Psoas muscle (tissue), 8 donors: ENCODE results near the gene AVL9. TPM values are rescaled to one million over a fixed set of nuclear protein-coding genes. Genes with fewer than 3 reads are reported as not detected.
A peak's percentile ranks its signal among the peaks of the same experiment; 100 is the strongest.

Source experiments
- ATAC-seq, 4 donors: fragments of 200-7000 bp; cut with Tn5 transposase; one replicate each; pipeline ENCODE4 v1.9.1; 2020; ENCODE audit warnings: moderate library complexity in 3 of 4, mild to moderate bottlenecking in 2 of 4
- DNase-seq, 2 donors: peaks; one replicate each; pipeline ENCODE4 v3.0.0-alpha.2; 2020
- H3K27ac ChIP-seq: fragments of 200-600 bp; one replicate; pipeline ENCODE4 v1.8.0; 2022
- H3K27me3 ChIP-seq, 3 donors: fragments of 200-600 bp in 1 of 3; one replicate each; pipeline versions ENCODE4 v1.6.1 to v1.8.0; 2013 to 2022; ENCODE audit warnings: low read length in 2 of 3, mild to moderate bottlenecking in 2 of 3, moderate library complexity in 1 of 3; ENCODE audit not compliant: insufficient read depth in 3 of 3
- H3K36me3 ChIP-seq, 2 donors: fragments of 200-600 bp in 1 of 2; one replicate each; pipeline versions ENCODE4 v1.6.1 to v1.8.0; 2013 to 2022; ENCODE audit warnings: low read depth in 1 of 2, mild to moderate bottlenecking in 1 of 2, moderate library complexity in 1 of 2; ENCODE audit not compliant: insufficient read depth in 1 of 2
- H3K4me1 ChIP-seq: fragments of 200-600 bp; one replicate; pipeline ENCODE4 v1.8.0; 2022
- H3K4me3 ChIP-seq: fragments of 200-600 bp; one replicate; pipeline ENCODE4 v1.8.0; 2022; ENCODE audit warnings: mild to moderate bottlenecking
- H3K9me3 ChIP-seq: fragments of 200-600 bp; one replicate; pipeline ENCODE4 v1.8.0; 2022
- WGBS, 3 donors: extraction: QIAGEN DNeasy Blood & Tissue Kit; methylation state at CpG; one replicate each; pipeline versions ENCODE4 v1.1.6 to v1.1.7; 2013; 5-methylcytosine and 5-hydroxymethylcytosine counted together
- intact Hi-C, 2 donors: fragments of 100-400 bp; cut with DNase I; formaldehyde crosslinking; loops; one replicate each; pipeline versions ENCODE4 v1.11.0 to v1.14.2; 2022
- polyA plus RNA-seq, 3 donors: library from polyadenylated mRNA; stranded (reverse); fragments of 200-250 nt; gene quantifications; one replicate each; pipeline ENCODE4 v1.2.3, GENCODE V29; 2013
- total RNA-seq, 4 donors: library from RNA; stranded (reverse); fragmentation: NEBNext Ultra II Directional in 2 of 4; extraction: Animal tissue kit (Norgen Biotek cat#: 25700) in 2 of 4; gene quantifications; one replicate each; pipeline versions ENCODE4 v1.2.1 to v1.2.4, GENCODE V29; 2021 to 2023
- TF ChIP-seq, protein P1 (sequence below): fragments of 200-600 bp; IDR thresholded peaks from one replicate; pipeline ENCODE4 v1.8.0; 2022; ENCODE audit warnings: antibody characterized with exemption
- donor health status: healthy with polysubstance abuse.
- donor health status: DM: no; HTN: no; CAD: no; lungs with moderate emphysema.
- donor health status: Bipolar disorder and iron deficiency.
- donor health status: healthy.
- donor health status: DM: yes; HTN: yes; CAD: no.
- donor health status: DM: no; HTN: no; CAD: no.
- donor health status: DM: no; HTN: no; CAD: no.
- donor health status: DM: yes; HTN: yes; CAD: no.

Gene AVL9
- total and polyA plus RNA-seq, 7 donors: 8.1 to 25.2 (median 18.9) TPM

- DNase-seq (no peak), ATAC-seq (no peak)
- no peak overlapping the region for H3K4me3 ChIP-seq
- intact Hi-C loops: no loop called here
- H3K9me3 ChIP-seq: no peaks in the 10 kb centered on the region
- no peaks in the 10 kb centered on the region for H3K27me3 ChIP-seq
- no peak overlapping the region for H3K27ac ChIP-seq
- no peaks in the 10 kb centered on the region for H3K36me3 ChIP-seq
- TF ChIP-seq, protein P1, sequence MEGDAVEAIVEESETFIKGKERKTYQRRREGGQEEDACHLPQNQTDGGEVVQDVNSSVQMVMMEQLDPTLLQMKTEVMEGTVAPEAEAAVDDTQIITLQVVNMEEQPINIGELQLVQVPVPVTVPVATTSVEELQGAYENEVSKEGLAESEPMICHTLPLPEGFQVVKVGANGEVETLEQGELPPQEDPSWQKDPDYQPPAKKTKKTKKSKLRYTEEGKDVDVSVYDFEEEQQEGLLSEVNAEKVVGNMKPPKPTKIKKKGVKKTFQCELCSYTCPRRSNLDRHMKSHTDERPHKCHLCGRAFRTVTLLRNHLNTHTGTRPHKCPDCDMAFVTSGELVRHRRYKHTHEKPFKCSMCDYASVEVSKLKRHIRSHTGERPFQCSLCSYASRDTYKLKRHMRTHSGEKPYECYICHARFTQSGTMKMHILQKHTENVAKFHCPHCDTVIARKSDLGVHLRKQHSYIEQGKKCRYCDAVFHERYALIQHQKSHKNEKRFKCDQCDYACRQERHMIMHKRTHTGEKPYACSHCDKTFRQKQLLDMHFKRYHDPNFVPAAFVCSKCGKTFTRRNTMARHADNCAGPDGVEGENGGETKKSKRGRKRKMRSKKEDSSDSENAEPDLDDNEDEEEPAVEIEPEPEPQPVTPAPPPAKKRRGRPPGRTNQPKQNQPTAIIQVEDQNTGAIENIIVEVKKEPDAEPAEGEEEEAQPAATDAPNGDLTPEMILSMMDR: no peak
- no peaks in the 10 kb centered on the region for H3K4me1 ChIP-seq
Measured at GRCh38 chr7:32605032-32605431, 109.7 kb downstream of the AVL9 start.

GRCh38 chr7:32609463-32609862 is 114.2 kb downstream of the AVL9 start:
- intact Hi-C loops: no loop called here

GRCh38 chr7:32611201-32612099 is 116.2 kb downstream of the AVL9 start:
- TF ChIP-seq, protein P1: no peak
- Histone ChIP-seq H3K36me3 (no peaks in the 10 kb centered on the region), H3K4me1 (no peaks in the 10 kb centered on the region), H3K9me3 (no peaks in the 10 kb centered on the region), H3K4me3 (no peak overlapping the region), H3K27ac (peak overlapping the region; percentile 16), H3K27me3 (no peaks in the 10 kb centered on the region)
- no peak for ATAC-seq
- WGBS, 3 donors: 63 to 65% (median 64%) methylated on average over 5 of the region's 5 CpGs
- intact Hi-C loops: no loop called here
- no peak for DNase-seq

More at GRCh38 chr7:32609463-32609862, 114.2 kb downstream of the AVL9 start:
- Histone ChIP-seq H3K4me3 (no peak overlapping the region), H3K27ac (no peak overlapping the region), H3K36me3 (no peaks in the 10 kb centered on the region), H3K27me3 (no peaks in the 10 kb centered on the region), H3K9me3 (no peaks in the 10 kb centered on the region), H3K4me1 (no peaks in the 10 kb centered on the region)
- TF ChIP-seq, protein P1: no peak
- ATAC-seq: no peak
- DNase-seq: no peak
- WGBS, 3 donors: 85 to 88% (median 85%) methylated on average over 4 of the region's 4 CpGs

DNA sequence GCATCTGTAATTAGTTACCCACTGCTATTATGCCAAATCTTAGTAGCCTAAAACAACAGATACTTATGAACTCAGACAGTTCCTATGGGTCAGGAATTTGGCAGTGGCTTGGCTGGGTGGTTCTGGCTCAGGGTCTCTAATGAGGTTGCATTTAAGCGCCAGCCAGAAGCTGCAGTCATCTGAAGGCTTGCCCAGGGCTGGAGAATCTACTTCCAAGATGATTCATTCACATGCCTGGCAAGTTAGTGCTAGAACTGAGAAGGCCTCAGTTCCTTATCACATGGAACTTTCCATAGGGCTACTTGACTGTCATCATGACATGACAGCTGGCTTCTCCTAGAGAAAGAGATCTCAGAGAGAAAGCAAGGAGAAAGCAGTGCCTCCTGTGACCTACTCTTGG is 121.3 kb downstream of the AVL9 start:
- H3K9me3 ChIP-seq: no peaks in the 10 kb centered on the region
- H3K36me3 ChIP-seq: no peaks in the 10 kb centered on the region
- TF ChIP-seq, protein P1: no peak
- no peak overlapping the region for H3K4me3 ChIP-seq
- 34 to 45% (median 43%) methylated on average over 1 of the region's 1 CpG for WGBS, 3 donors
- H3K27ac ChIP-seq: peak overlapping the region; percentile 44
- DNase-seq: peak; percentile 53 to 63
- peak; percentile 91 to 99 (median 92) for ATAC-seq
- no peaks in the 10 kb centered on the region for H3K27me3 ChIP-seq
- intact Hi-C loops: no loop called here
- no peaks in the 10 kb centered on the region for H3K4me1 ChIP-seq
